CD4-positive, alpha-beta T cell (primary cell): Measurements from ENCODE around the gene DNAAF5. TPM values are rescaled to one million over a fixed set of nuclear protein-coding genes. Genes with fewer than 3 reads are reported as not detected.

Experiments
- ATAC-seq: fragments of 200-7000 bp; cut with Tn5 transposase; one replicate; pipeline ENCODE4 v1.10.0; 2022; ENCODE audit warnings: mild to moderate bottlenecking; ENCODE audit not compliant: poor library complexity
- CTCF ChIA-PET: fragments of 350-600 bp; sonication (Branson Sonifier 250); formaldehyde crosslinking; loops from one replicate; lab custom pipeline; 2021; ENCODE audit warnings: antibody characterized with exemption, inconsistent platforms; lab: Charles Lee
- POLR2A ChIA-PET: fragments of 350-600 bp; sonication (Branson Sonifier 250); formaldehyde crosslinking; loops from one replicate; lab custom pipeline; 2021; ENCODE audit warnings: antibody characterized with exemption, inconsistent platforms; lab: Charles Lee
- DNase-seq, 14 experiments: peaks; one replicate each; pipeline ENCODE4 v3.0.0-alpha.2; 2013 to 2020; ENCODE audit warnings: mixed read lengths in 2 of 14
- H3K27ac ChIP-seq, 2 donors: one replicate each; pipeline versions ENCODE4 v1.5.1 to v1.7.0; 2013; ENCODE audit warnings: low read length in 2 of 2, low read depth in 1 of 2, mild to moderate bottlenecking in 1 of 2
- H3K27me3 ChIP-seq, 2 experiments: 1 replicate in 1 of 2; 2 replicates in 1 of 2; pipeline versions ENCODE4 v1.6.1 to v1.7.0; 2013; ENCODE audit warnings: low read length in 2 of 2, control low read depth in 1 of 2, mild to moderate bottlenecking in 1 of 2, moderate library complexity in 1 of 2; ENCODE audit not compliant: insufficient read depth in 2 of 2, control insufficient read depth in 1 of 2
- H3K36me3 ChIP-seq: one replicate; pipeline ENCODE4 v1.6.1; 2013; ENCODE audit warnings: low read length, control low read depth; ENCODE audit not compliant: insufficient read depth
- H3K4me1 ChIP-seq: one replicate; pipeline ENCODE4 v1.6.1; 2013; ENCODE audit warnings: low read length, control low read depth; ENCODE audit not compliant: insufficient read depth
- H3K4me3 ChIP-seq: one replicate; pipeline ENCODE4 v1.5.1; 2013; ENCODE audit warnings: mild to moderate bottlenecking, low read length, moderate library complexity
- H3K9me3 ChIP-seq, 2 experiments: 1 replicate in 1 of 2; 2 replicates in 1 of 2; pipeline versions ENCODE4 v1.6.1 to v1.7.0; 2013; ENCODE audit warnings: low read length in 2 of 2, mild to moderate bottlenecking in 2 of 2, control low read depth in 1 of 2, moderate library complexity in 1 of 2; ENCODE audit not compliant: control insufficient read depth in 1 of 2, insufficient read depth in 1 of 2
- H3K27ac Mint-ChIP-seq: one replicate; pipeline ENCODE4 v1.8.0; 2020; ENCODE audit warnings: mixed read lengths
- H3K27me3 Mint-ChIP-seq: one replicate; pipeline ENCODE4 v1.8.0; 2021; ENCODE audit warnings: mixed read lengths
- H3K36me3 Mint-ChIP-seq: one replicate; pipeline ENCODE4 v1.8.0; 2021; ENCODE audit warnings: low read depth, mixed read lengths
- H3K4me1 Mint-ChIP-seq: one replicate; pipeline ENCODE4 v1.8.0; 2021; ENCODE audit warnings: low read depth, mixed read lengths
- H3K4me3 Mint-ChIP-seq: one replicate; pipeline ENCODE4 v1.8.0; 2020; ENCODE audit warnings: mild to moderate bottlenecking, mixed read lengths
- H3K9me3 Mint-ChIP-seq: one replicate; pipeline ENCODE4 v1.8.0; 2020; ENCODE audit warnings: mixed read lengths
- intact Hi-C, 2 experiments: fragments of 100-400 bp; cut with DNase I in 1 of 2; cut with micrococcal nuclease in 1 of 2; formaldehyde crosslinking; loops; one replicate each; pipeline versions ENCODE4 v1.15.1 to v1.9.0; 2023 to 2025; cut with DNase I, micrococcal nuclease
- total RNA-seq, 174 experiments: library from RNA in 2 of 174; stranded (reverse) in 2 of 174; gene quantifications; one replicate each; pipeline ENCODE4 v1.2.3 and lab custom pipeline; 2021 to 2026
- TF ChIP-seq, protein P1 (sequence below): fragments of 200-600 bp; IDR thresholded peaks from one replicate; pipeline ENCODE4 v1.8.0; 2022; ENCODE audit warnings: antibody characterized with exemption, mild to moderate bottlenecking

DNAAF5 gene
- total RNA-seq, 2 experiments from 2014 or later, result 4.8 to 6.1 TPM

DNA sequence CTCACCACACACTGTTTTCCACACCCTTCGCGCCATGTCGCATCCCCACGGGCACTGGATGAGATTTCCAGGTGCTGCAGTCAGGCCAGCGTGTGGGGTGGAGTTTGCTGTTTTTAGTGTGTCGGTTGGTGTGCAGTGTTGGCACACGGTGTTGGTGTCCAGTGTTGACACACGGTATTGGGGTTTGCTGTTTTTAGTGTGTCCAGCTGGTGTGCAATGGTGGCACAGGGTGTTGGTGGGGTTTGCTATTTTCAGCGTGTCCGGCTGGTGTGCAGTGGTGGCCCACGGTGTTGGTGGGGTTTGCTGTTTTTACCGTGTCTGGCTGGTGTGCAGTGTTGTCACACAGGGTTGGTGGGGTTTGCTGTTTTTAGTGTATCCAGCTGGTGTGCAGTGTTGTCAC is 20.7 kb downstream of the DNAAF5 start:
- Histone ChIP-seq H3K27me3 (no peaks in the 10 kb centered on the region), H3K27ac (no peak overlapping the region), H3K9me3 (peaks cover 0 to 6% of the 10 kb centered on the region in 2 experiments), H3K4me3 (no peak overlapping the region), H3K36me3 (peaks cover 11% of the 10 kb centered on the region), H3K4me1 (no peaks in the 10 kb centered on the region)
- ChIA-PET POLR2A (no interaction called here), CTCF (no interaction called here)
- H3K27ac Mint-ChIP-seq, result no peak overlapping the region
- DNase-seq (no peak), ATAC-seq (no peak)
- TF ChIP-seq, protein P1, sequence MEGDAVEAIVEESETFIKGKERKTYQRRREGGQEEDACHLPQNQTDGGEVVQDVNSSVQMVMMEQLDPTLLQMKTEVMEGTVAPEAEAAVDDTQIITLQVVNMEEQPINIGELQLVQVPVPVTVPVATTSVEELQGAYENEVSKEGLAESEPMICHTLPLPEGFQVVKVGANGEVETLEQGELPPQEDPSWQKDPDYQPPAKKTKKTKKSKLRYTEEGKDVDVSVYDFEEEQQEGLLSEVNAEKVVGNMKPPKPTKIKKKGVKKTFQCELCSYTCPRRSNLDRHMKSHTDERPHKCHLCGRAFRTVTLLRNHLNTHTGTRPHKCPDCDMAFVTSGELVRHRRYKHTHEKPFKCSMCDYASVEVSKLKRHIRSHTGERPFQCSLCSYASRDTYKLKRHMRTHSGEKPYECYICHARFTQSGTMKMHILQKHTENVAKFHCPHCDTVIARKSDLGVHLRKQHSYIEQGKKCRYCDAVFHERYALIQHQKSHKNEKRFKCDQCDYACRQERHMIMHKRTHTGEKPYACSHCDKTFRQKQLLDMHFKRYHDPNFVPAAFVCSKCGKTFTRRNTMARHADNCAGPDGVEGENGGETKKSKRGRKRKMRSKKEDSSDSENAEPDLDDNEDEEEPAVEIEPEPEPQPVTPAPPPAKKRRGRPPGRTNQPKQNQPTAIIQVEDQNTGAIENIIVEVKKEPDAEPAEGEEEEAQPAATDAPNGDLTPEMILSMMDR, result no peak
- no peaks in the 10 kb centered on the region for H3K9me3 Mint-ChIP-seq
- no peaks in the 10 kb centered on the region for H3K4me1 Mint-ChIP-seq
- intact Hi-C loops, result no loop called here
- no peak overlapping the region for H3K4me3 Mint-ChIP-seq
- no peaks in the 10 kb centered on the region for H3K27me3 Mint-ChIP-seq
- peaks cover 30% of the 10 kb centered on the region for H3K36me3 Mint-ChIP-seq

DNA sequence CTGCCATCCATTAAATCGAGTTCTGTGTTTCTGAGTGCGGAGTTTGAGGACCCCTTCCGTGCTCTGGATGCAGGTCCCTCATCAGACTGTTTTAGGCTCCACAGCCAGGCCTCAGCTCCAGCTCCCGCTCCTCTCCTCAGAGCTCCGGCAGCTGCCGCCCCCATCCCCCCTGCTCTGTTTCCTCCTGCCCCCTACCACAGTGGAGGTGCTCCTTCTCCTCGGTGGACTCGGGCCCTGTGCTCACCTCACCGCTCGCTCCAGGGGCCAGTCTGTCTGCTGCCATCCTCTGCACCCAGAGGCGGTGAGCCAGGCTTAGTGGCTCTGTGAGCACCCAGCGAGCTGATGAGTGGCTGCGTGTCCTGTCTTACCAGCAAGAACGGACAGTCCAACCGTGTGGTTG is 21.9 kb downstream of the DNAAF5 start:
- H3K4me1 Mint-ChIP-seq, result no peaks in the 10 kb centered on the region
- intact Hi-C loops, result no loop called here
- POLR2A ChIA-PET, result no interaction called here
- H3K4me3 Mint-ChIP-seq, result no peak overlapping the region
- no peak for DNase-seq
- peaks cover 21% of the 10 kb centered on the region for H3K36me3 Mint-ChIP-seq
- H3K9me3 ChIP-seq, result peaks cover 0 to 6% of the 10 kb centered on the region in 2 experiments
- no peak overlapping the region for H3K27ac ChIP-seq
- H3K9me3 Mint-ChIP-seq, result no peaks in the 10 kb centered on the region
- H3K27me3 Mint-ChIP-seq, result no peaks in the 10 kb centered on the region
- no peak for ATAC-seq
- no peak overlapping the region for H3K27ac Mint-ChIP-seq
- H3K36me3 ChIP-seq, result peaks cover 13% of the 10 kb centered on the region
- CTCF ChIA-PET, result no interaction called here
- no peaks in the 10 kb centered on the region for H3K4me1 ChIP-seq
- TF ChIP-seq, protein P1, result no peak
- H3K27me3 ChIP-seq, result no peaks in the 10 kb centered on the region
- no peak overlapping the region for H3K4me3 ChIP-seq

DNA sequence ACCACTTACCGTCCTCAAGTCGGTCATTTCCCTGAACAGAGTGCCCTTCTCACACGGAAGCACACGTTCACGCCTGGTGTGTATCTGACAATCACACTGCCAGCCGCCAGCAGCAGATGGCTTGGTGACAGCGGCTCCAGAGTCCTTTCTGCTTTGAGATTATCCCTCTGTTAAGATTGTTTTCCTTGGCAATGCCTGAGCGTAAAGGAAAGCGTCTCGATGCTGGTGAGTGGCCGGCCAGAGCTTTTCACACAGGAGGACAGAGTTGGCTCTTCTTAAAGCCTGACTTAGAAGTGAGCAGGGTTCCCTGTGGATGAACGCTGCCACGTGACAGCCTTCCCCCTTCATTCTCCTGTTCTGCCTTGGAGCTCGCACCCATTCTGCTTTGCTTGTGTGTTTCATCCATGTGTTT is 22.6 kb downstream of the DNAAF5 start:
- Mint-ChIP-seq H3K27ac (no peak overlapping the region), H3K36me3 (peaks cover 22% of the 10 kb centered on the region), H3K4me3 (no peak overlapping the region), H3K27me3 (no peaks in the 10 kb centered on the region), H3K9me3 (no peaks in the 10 kb centered on the region), H3K4me1 (no peaks in the 10 kb centered on the region)
- peaks cover 16% of the 10 kb centered on the region for H3K36me3 ChIP-seq
- no peak for ATAC-seq
- ChIA-PET CTCF (no interaction called here), POLR2A (no interaction called here)
- intact Hi-C loops, result no loop called here
- TF ChIP-seq, protein P1, result no peak
- peaks cover 0 to 6% of the 10 kb centered on the region in 2 experiments for H3K9me3 ChIP-seq
- DNase-seq, result no peak
- no peak overlapping the region for H3K27ac ChIP-seq
- no peaks in the 10 kb centered on the region for H3K27me3 ChIP-seq
- no peak overlapping the region for H3K4me3 ChIP-seq
- no peaks in the 10 kb centered on the region for H3K4me1 ChIP-seq
